DND-41 (cell line): Measurements from ENCODE around the gene P4HA1.

Experiments
- ATAC-seq: fragments of 200-7000 bp; cut with Tn5 transposase; 3 replicates; pipeline ENCODE4 v1.9.1; 2021; ENCODE audit warnings: low read depth; ENCODE audit not compliant: insufficient read depth
- DNase-seq: peaks from one replicate; pipeline ENCODE4 v3.0.0-alpha.2; 2020
- H2AFZ ChIP-seq: 2 replicates; pipeline ENCODE4 v1.6.0; 2012; ENCODE audit warnings: low read depth, low read length
- H3K27ac ChIP-seq: 2 replicates; pipeline ENCODE4 v1.5.1; 2012; ENCODE audit warnings: low read length, inconsistent platforms
- H3K27me3 ChIP-seq: fragments of 200-600 bp; sonication (generic); 2 replicates; pipeline ENCODE4 v1.6.0; 2012; ENCODE audit warnings: low read length, mild to moderate bottlenecking, inconsistent platforms; ENCODE audit not compliant: insufficient read depth, poor library complexity
- H3K36me3 ChIP-seq: 2 replicates; pipeline ENCODE4 v1.5.1; 2012; ENCODE audit warnings: low read length, inconsistent platforms; ENCODE audit not compliant: insufficient read depth
- H3K4me1 ChIP-seq: 2 replicates; pipeline ENCODE4 v1.5.1; 2012; ENCODE audit warnings: mild to moderate bottlenecking, low read length; ENCODE audit not compliant: insufficient read depth
- H3K4me2 ChIP-seq: 2 replicates; pipeline ENCODE4 v1.6.0; 2012; ENCODE audit warnings: mild to moderate bottlenecking, moderate library complexity, low read length, inconsistent platforms; ENCODE audit not compliant: insufficient read depth
- H3K4me3 ChIP-seq, 2 experiments: fragments of 200-600 bp in 1 of 2; shearing (Covaris generic) in 1 of 2; 2 replicates each; pipeline ENCODE4 v1.5.1; 2012 to 2016; ENCODE audit warnings: inconsistent platforms in 2 of 2, low read length in 2 of 2, mild to moderate bottlenecking in 2 of 2, low read depth in 1 of 2, moderate library complexity in 1 of 2
- H3K79me2 ChIP-seq: 2 replicates; pipeline ENCODE4 v1.6.0; 2012; ENCODE audit warnings: low read length, inconsistent platforms; ENCODE audit not compliant: insufficient read depth
- H3K9ac ChIP-seq: 2 replicates; pipeline ENCODE4 v1.6.0; 2012; ENCODE audit warnings: low read depth, mild to moderate bottlenecking, inconsistent platforms, low read length, moderate library complexity
- H3K9me3 ChIP-seq: 2 replicates; pipeline ENCODE4 v1.5.1; 2012; ENCODE audit warnings: low read length, moderate library complexity, mild to moderate bottlenecking, inconsistent platforms; ENCODE audit not compliant: insufficient read depth, severe bottlenecking
- H4K20me1 ChIP-seq: 2 replicates; pipeline ENCODE4 v1.6.0; 2012; ENCODE audit warnings: low read length; ENCODE audit not compliant: insufficient read depth
- EZH2 ChIP-seq: IDR thresholded peaks from 3 replicates; pipeline ENCODE4 v1.6.1; 2012; ENCODE audit warnings: borderline replicate concordance, low read depth, mild to moderate bottlenecking, moderate library complexity, low read length, inconsistent platforms; ENCODE audit not compliant: severe bottlenecking
- TF ChIP-seq, protein P1 (sequence below): IDR thresholded peaks from 2 replicates; pipeline ENCODE4 v1.5.1; 2012; ENCODE audit warnings: borderline replicate concordance, low read length, moderate library complexity, mild to moderate bottlenecking; ENCODE audit not compliant: poor library complexity, severe bottlenecking; ENCODE audit errors: extremely low read depth

The P4HA1 gene

DNA sequence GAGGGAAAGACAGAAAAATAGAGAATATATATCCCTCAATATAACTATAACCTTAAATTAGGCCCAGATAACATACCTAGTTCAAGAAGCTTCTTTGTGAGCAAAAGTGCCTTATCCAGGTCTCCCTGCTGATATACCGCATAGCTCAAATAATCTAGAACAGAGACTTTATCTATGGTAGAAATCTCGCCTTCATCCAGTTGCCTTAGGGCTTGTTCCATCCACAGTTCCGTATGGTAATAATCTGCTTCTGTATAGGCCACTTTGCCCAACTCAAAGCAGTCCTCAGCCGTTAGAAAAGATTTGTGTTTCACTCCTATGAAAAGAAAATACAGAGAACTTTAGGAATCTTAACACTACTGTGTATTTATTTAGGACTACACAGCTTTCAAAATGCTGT, 43.4 kb downstream of the P4HA1 start:
- Histone ChIP-seq H3K9me3 (no peaks in the 10 kb centered on the region), H4K20me1 (no peaks in the 10 kb centered on the region), H2AFZ (no peak overlapping the region), H3K4me3 (no peak overlapping the region), H3K4me1 (no peaks in the 10 kb centered on the region), H3K79me2 (no peaks in the 10 kb centered on the region), H3K27me3 (no peaks in the 10 kb centered on the region), H3K36me3 (peaks cover 71% of the 10 kb centered on the region), H3K9ac (no peak overlapping the region), H3K4me2 (no peak overlapping the region), H3K27ac (no peak overlapping the region)
- DNase-seq = no peak
- no peak for ATAC-seq
- TF ChIP-seq EZH2 = no peak
- TF ChIP-seq, protein P1, sequence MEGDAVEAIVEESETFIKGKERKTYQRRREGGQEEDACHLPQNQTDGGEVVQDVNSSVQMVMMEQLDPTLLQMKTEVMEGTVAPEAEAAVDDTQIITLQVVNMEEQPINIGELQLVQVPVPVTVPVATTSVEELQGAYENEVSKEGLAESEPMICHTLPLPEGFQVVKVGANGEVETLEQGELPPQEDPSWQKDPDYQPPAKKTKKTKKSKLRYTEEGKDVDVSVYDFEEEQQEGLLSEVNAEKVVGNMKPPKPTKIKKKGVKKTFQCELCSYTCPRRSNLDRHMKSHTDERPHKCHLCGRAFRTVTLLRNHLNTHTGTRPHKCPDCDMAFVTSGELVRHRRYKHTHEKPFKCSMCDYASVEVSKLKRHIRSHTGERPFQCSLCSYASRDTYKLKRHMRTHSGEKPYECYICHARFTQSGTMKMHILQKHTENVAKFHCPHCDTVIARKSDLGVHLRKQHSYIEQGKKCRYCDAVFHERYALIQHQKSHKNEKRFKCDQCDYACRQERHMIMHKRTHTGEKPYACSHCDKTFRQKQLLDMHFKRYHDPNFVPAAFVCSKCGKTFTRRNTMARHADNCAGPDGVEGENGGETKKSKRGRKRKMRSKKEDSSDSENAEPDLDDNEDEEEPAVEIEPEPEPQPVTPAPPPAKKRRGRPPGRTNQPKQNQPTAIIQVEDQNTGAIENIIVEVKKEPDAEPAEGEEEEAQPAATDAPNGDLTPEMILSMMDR = no peak

GRCh38 chr10:73044378-73045285, 52.0 kb downstream of the P4HA1 start:
- no peaks in the 10 kb centered on the region for H3K4me1 ChIP-seq
- no peaks in the 10 kb centered on the region for H3K79me2 ChIP-seq
- peaks cover 75% of the 10 kb centered on the region for H3K36me3 ChIP-seq
- no peak overlapping the region for H3K27ac ChIP-seq
- DNase-seq = no peak
- no peak overlapping the region for H3K4me3 ChIP-seq
- no peaks in the 10 kb centered on the region for H3K9me3 ChIP-seq
- no peak overlapping the region for H3K4me2 ChIP-seq
- no peaks in the 10 kb centered on the region for H4K20me1 ChIP-seq
- TF ChIP-seq, protein P1 = no peak
- no peak for TF ChIP-seq EZH2
- H2AFZ ChIP-seq = no peak overlapping the region
- H3K27me3 ChIP-seq = no peaks in the 10 kb centered on the region
- ATAC-seq = no peak
- H3K9ac ChIP-seq = no peak overlapping the region

- no peaks in the 10 kb centered on the region for H3K4me1 ChIP-seq
- DNase-seq = no peak
- no peaks in the 10 kb centered on the region for H4K20me1 ChIP-seq
- H3K27me3 ChIP-seq = no peaks in the 10 kb centered on the region
- peaks cover 72% of the 10 kb centered on the region for H3K36me3 ChIP-seq
- H3K27ac ChIP-seq = no peak overlapping the region
- H2AFZ ChIP-seq = no peak overlapping the region
- H3K9me3 ChIP-seq = no peaks in the 10 kb centered on the region
- ATAC-seq = no peak
- H3K79me2 ChIP-seq = no peaks in the 10 kb centered on the region
- H3K4me2 ChIP-seq = no peak overlapping the region
- no peak for TF ChIP-seq EZH2
- TF ChIP-seq, protein P1 = no peak
- no peak overlapping the region for H3K4me3 ChIP-seq
- H3K9ac ChIP-seq = no peak overlapping the region
These were observed 52.8 kb downstream of the P4HA1 start for GRCh38 chr10:73043766-73044377.
